Body of pancreas (tissue), 4 donors: ENCODE measurements around the gene MLPH. TPM values are rescaled to one million over a fixed set of nuclear protein-coding genes. Genes with fewer than 3 reads are reported as not detected.
A peak's percentile ranks its signal among the peaks of the same experiment; 100 is the strongest.

Source experiments
- ATAC-seq: fragments of 150-250 bp; one replicate; pipeline ENCODE4 v1.9.1; 2016
- DNase-seq, 4 donors: peaks; one replicate each; pipeline ENCODE4 v3.0.0-alpha.2; 2019
- H3K27ac ChIP-seq, 4 donors: fragments of 200-600 bp; sonication (generic); 1 replicate in 3 of 4; 2 replicates in 1 of 4; pipeline versions ENCODE4 v1.5.1 to v1.6.1; 2016 to 2019; ENCODE audit warnings: mild to moderate bottlenecking in 1 of 4, mixed read lengths in 1 of 4, moderate library complexity in 1 of 4
- H3K27me3 ChIP-seq, 2 donors: fragments of 200-600 bp; sonication (generic); one replicate each; pipeline ENCODE4 v1.6.0; 2016; ENCODE audit warnings: mild to moderate bottlenecking in 1 of 2
- H3K36me3 ChIP-seq, 2 donors: fragments of 200-600 bp; sonication (generic); replicated peaks in 1 of 2; 2 replicates each; pipeline ENCODE4 v1.5.1; 2016; ENCODE audit warnings: low read depth in 2 of 2; ENCODE audit not compliant: insufficient read depth in 1 of 2
- H3K4me1 ChIP-seq: fragments of 200-600 bp; sonication (generic); one replicate; pipeline ENCODE4 v1.6.0; 2016
- H3K4me3 ChIP-seq, 2 donors: fragments of 200-600 bp; sonication (generic); 1 replicate in 1 of 2; 2 replicates in 1 of 2; pipeline ENCODE4 v1.5.1; 2016 to 2019
- H3K9me3 ChIP-seq, 3 donors: fragments of 200-600 bp; sonication (generic); 1 replicate in 2 of 3; 2 replicates in 1 of 3; pipeline ENCODE4 v1.5.1; 2016
- CTCF ChIP-seq, 7 experiments: fragments of 450-650 bp in 4 of 7; fragments of 200-600 bp in 3 of 7; sonication (generic) in 3 of 7; IDR thresholded peaks; one replicate each; pipeline ENCODE4 v1.5.1; 2016 to 2019; ENCODE audit warnings: antibody characterized with exemption in 7 of 7
- POLR2A ChIP-seq, 3 donors: fragments of 450-650 bp; IDR thresholded peaks; one replicate each; pipeline ENCODE4 v1.6.1; 2016; ENCODE audit warnings: antibody characterized with exemption in 3 of 3, mild to moderate bottlenecking in 2 of 3
- WGBS, 2 donors: methylation state at CpG; one replicate each; pipeline ENCODE4 v1.1.5; 2017; 5-methylcytosine and 5-hydroxymethylcytosine counted together
- intact Hi-C: fragments of 100-400 bp; cut with DNase I; formaldehyde crosslinking; loops from one replicate; pipeline ENCODE4 v1.15.1; 2023
- total RNA-seq, 2 donors: library from RNA; depleted of rRNA; stranded (reverse); fragments of >200 nt; gene quantifications; one replicate each; pipeline ENCODE4 v1.1.0, GENCODE V29; 2016

MLPH gene
- total RNA-seq, 2 donors from 2014 or later, result 30.3 to 64.3 TPM

- intact Hi-C loops, result no loop called here
- peak; percentile 69 to 98 (median 97) for TF ChIP-seq CTCF (IDR thresholded peaks at IDR 0.05)
- no peak for TF ChIP-seq POLR2A (IDR thresholded peaks at IDR 0.05)
- peak; percentile 84 for ATAC-seq
- Histone ChIP-seq H3K4me1 (peaks cover 36% of the 10 kb centered on the region), H3K27me3 (no peaks in the 10 kb centered on the region), H3K27ac (peak overlapping the region; percentile 4 to 80 (median 64)), H3K36me3 (no peaks in the 10 kb centered on the region), H3K4me3 (no peak overlapping the region), H3K9me3 (no peaks in the 10 kb centered on the region)
- DNase-seq, result peak; percentile 92 to 95 (median 93)
- 19 to 27% methylated on average over 12 to 14 of the region's 14 CpGs for WGBS, 2 donors
Measured at GRCh38 chr2:237512774-237513466, 25.9 kb downstream of the MLPH start.

GRCh38 chr2:237513693-237514092, 26.6 kb downstream of the MLPH start:
- no peak for ATAC-seq
- H3K27me3 ChIP-seq, result no peaks in the 10 kb centered on the region
- H3K4me1 ChIP-seq, result peaks cover 36% of the 10 kb centered on the region
- H3K27ac ChIP-seq, result peak overlapping the region in 2 of 4 donors; percentile 71 to 80
- 71 to 73% methylated on average over 9 of the region's 9 CpGs for WGBS, 2 donors
- no peak for DNase-seq
- no peaks in the 10 kb centered on the region for H3K36me3 ChIP-seq
- no peaks in the 10 kb centered on the region for H3K9me3 ChIP-seq
- H3K4me3 ChIP-seq, result no peak overlapping the region
- intact Hi-C loops, result no loop called here
- no peak for TF ChIP-seq POLR2A (IDR thresholded peaks at IDR 0.05)
- TF ChIP-seq CTCF (IDR thresholded peaks at IDR 0.05), result no peak

GRCh38 chr2:237514474-237515130, 27.6 kb downstream of the MLPH start:
- Histone ChIP-seq H3K36me3 (no peaks in the 10 kb centered on the region), H3K4me1 (peaks cover 27% of the 10 kb centered on the region), H3K27ac (no peak overlapping the region), H3K27me3 (no peaks in the 10 kb centered on the region), H3K9me3 (no peaks in the 10 kb centered on the region), H3K4me3 (no peak overlapping the region)
- no peak for ATAC-seq
- DNase-seq, result no peak
- WGBS, 2 donors, result 84% methylated on average over 6 of the region's 6 CpGs
- TF ChIP-seq POLR2A (IDR thresholded peaks at IDR 0.05), result no peak
- no peak for TF ChIP-seq CTCF (IDR thresholded peaks at IDR 0.05)
- intact Hi-C loops, result loop anchor here (5.0 kb wide), 1 partner anchor 53 kb away; the partner anchor contains the start of gene PRLH

- no peak for ATAC-seq
- intact Hi-C loops, result loop anchor here (5.0 kb wide), 1 partner anchor 52 kb away; the partner anchor contains the start of gene PRLH
- DNase-seq, result no peak
- Histone ChIP-seq H3K4me3 (no peak overlapping the region), H3K27me3 (no peaks in the 10 kb centered on the region), H3K9me3 (no peaks in the 10 kb centered on the region), H3K36me3 (no peaks in the 10 kb centered on the region), H3K27ac (no peak overlapping the region), H3K4me1 (peaks cover 22% of the 10 kb centered on the region)
- TF ChIP-seq CTCF (IDR thresholded peaks at IDR 0.05) (no peak), POLR2A (IDR thresholded peaks at IDR 0.05) (no peak)
- WGBS, 2 donors, result 88 to 89% methylated on average over 13 to 16 of the region's 16 CpGs
Measured at GRCh38 chr2:237515166-237515565, 28.1 kb downstream of the MLPH start.
